Calu3 (cell line): ENCODE measurements around the gene ARHGEF28. TPM values are rescaled to one million over a fixed set of nuclear protein-coding genes. Genes with fewer than 3 reads are reported as not detected.
A peak's percentile ranks its signal among the peaks of the same experiment; 100 is the strongest.

Source experiments
- BruUV-seq: library from RNA; stranded (reverse); fragments of 400-500 nt; replicated peaks from 2 replicates; lab custom pipeline; 2021; lab: Mats Ljungman, UMichigan
- CTCF ChIA-PET: fragments of 300-600 bp; sonication (Branson Sonifier 250); formaldehyde crosslinking; loops from one replicate; lab custom pipeline; 2022; ENCODE audit warnings: antibody characterized with exemption; lab: Charles Lee
- DNase-seq: peaks from one replicate; pipeline ENCODE4 v3.0.0; 2022
- H3K27ac Mint-ChIP-seq: one replicate; pipeline ENCODE4 v1.8.0; 2022; ENCODE audit warnings: mixed read lengths; ENCODE audit not compliant: unreplicated experiment
- H3K27me3 Mint-ChIP-seq: one replicate; pipeline ENCODE4 v1.8.0; 2022; ENCODE audit warnings: mixed read lengths; ENCODE audit not compliant: unreplicated experiment
- H3K36me3 Mint-ChIP-seq: one replicate; pipeline ENCODE4 v1.8.0; 2022; ENCODE audit warnings: mild to moderate bottlenecking, moderate library complexity, mixed read lengths; ENCODE audit not compliant: insufficient read depth, unreplicated experiment
- H3K4me1 Mint-ChIP-seq: one replicate; pipeline ENCODE4 v1.8.0; 2022; ENCODE audit warnings: mild to moderate bottlenecking, low read depth, mixed read lengths; ENCODE audit not compliant: unreplicated experiment
- H3K4me3 Mint-ChIP-seq: one replicate; pipeline ENCODE4 v1.8.0; 2022; ENCODE audit warnings: mild to moderate bottlenecking, low read depth, moderate library complexity, mixed read lengths; ENCODE audit not compliant: unreplicated experiment
- H3K9me3 Mint-ChIP-seq: one replicate; pipeline ENCODE4 v1.8.0; 2022; ENCODE audit warnings: low read depth, mixed read lengths; ENCODE audit not compliant: unreplicated experiment
- CTCF ChIP-seq: fragments of 200-600 bp; IDR thresholded peaks from one replicate; pipeline ENCODE4 v1.8.0; 2022; ENCODE audit warnings: antibody characterized with exemption; ENCODE audit not compliant: unreplicated experiment
- intact Hi-C: fragments of 100-400 bp; cut with micrococcal nuclease; formaldehyde crosslinking; loops from one replicate; pipeline ENCODE4 v1.10.0; 2022; ENCODE audit not compliant: unreplicated experiment
- total RNA-seq: library from RNA; stranded (reverse); gene quantifications from 2 replicates; pipeline ENCODE4 v1.2.3, GENCODE V29; 2022

The ARHGEF28 gene
- total RNA-seq, 1 experiment from 2014 or later = 92.0 TPM

- peaks cover 13% of the 10 kb centered on the region for H3K36me3 Mint-ChIP-seq
These were observed 321.1 kb downstream of the ARHGEF28 start for GRCh38 chr5:73946919-73947602.

GRCh38 chr5:73947906-73948640 lies 322.1 kb downstream of the ARHGEF28 start:
- BruUV-seq = no TSS peak
- no peaks in the 10 kb centered on the region for H3K27me3 Mint-ChIP-seq
- H3K36me3 Mint-ChIP-seq = peaks cover 6% of the 10 kb centered on the region
- peaks cover 4% of the 10 kb centered on the region for H3K9me3 Mint-ChIP-seq
- H3K27ac Mint-ChIP-seq = no peak overlapping the region
- no peaks in the 10 kb centered on the region for H3K4me1 Mint-ChIP-seq
- no peak for DNase-seq
- intact Hi-C loops = no loop called here
- CTCF ChIA-PET = interaction anchor here (0.5 to 0.7 kb wide), 2 partner anchors 517 to 770 kb away, joined by 5 to 8 read pairs; no protein-coding TSS in a partner anchor
- no peak for TF ChIP-seq CTCF
- H3K4me3 Mint-ChIP-seq = no peak overlapping the region

More at GRCh38 chr5:73946919-73947602, 321.1 kb downstream of the ARHGEF28 start:
- intact Hi-C loops = no loop called here
- H3K27me3 Mint-ChIP-seq = no peaks in the 10 kb centered on the region
- no peaks in the 10 kb centered on the region for H3K4me1 Mint-ChIP-seq
- H3K27ac Mint-ChIP-seq = no peak overlapping the region
- TSS peak; percentile 7 for BruUV-seq
- peaks cover 4% of the 10 kb centered on the region for H3K9me3 Mint-ChIP-seq
- no peak for DNase-seq
- TF ChIP-seq CTCF = no peak
- H3K4me3 Mint-ChIP-seq = no peak overlapping the region
- CTCF ChIA-PET = interaction anchor here (0.7 kb wide), 2 partner anchors 516 to 988 kb away, joined by 5 to 8 read pairs; no protein-coding TSS in a partner anchor

- CTCF ChIA-PET = interaction anchor here (0.5 kb wide), 1 partner anchor 770 kb away, joined by 5 read pairs; no protein-coding TSS in a partner anchor
- Mint-ChIP-seq H3K9me3 (peaks cover 4% of the 10 kb centered on the region), H3K4me3 (no peak overlapping the region), H3K4me1 (no peaks in the 10 kb centered on the region), H3K27ac (no peak overlapping the region), H3K27me3 (no peaks in the 10 kb centered on the region), H3K36me3 (peaks cover 6% of the 10 kb centered on the region)
- no peak for DNase-seq
- no peak for TF ChIP-seq CTCF
- no TSS peak for BruUV-seq
- intact Hi-C loops = no loop called here
These were observed 322.7 kb downstream of the ARHGEF28 start for GRCh38 chr5:73948720-73949119.

GRCh38 chr5:73950441-73950873 lies 324.5 kb downstream of the ARHGEF28 start:
- no peak for TF ChIP-seq CTCF
- no peaks in the 10 kb centered on the region for H3K36me3 Mint-ChIP-seq
- CTCF ChIA-PET = no interaction called here
- no peak for DNase-seq
- no peaks in the 10 kb centered on the region for H3K9me3 Mint-ChIP-seq
- no peaks in the 10 kb centered on the region for H3K4me1 Mint-ChIP-seq
- BruUV-seq = no TSS peak
- H3K27ac Mint-ChIP-seq = no peak overlapping the region
- H3K4me3 Mint-ChIP-seq = no peak overlapping the region
- intact Hi-C loops = no loop called here
- H3K27me3 Mint-ChIP-seq = no peaks in the 10 kb centered on the region
